Endodermal cell (in vitro differentiated cells): ENCODE results near the gene ACTL10. TPM values are rescaled to one million over a fixed set of nuclear protein-coding genes. Genes with fewer than 3 reads are reported as not detected.
A peak's percentile ranks its signal among the peaks of the same experiment; 100 is the strongest.

Source experiments
- DNase-seq: peaks from one replicate; pipeline ENCODE4 v3.0.0-alpha.2; 2017
- H3K27ac ChIP-seq: 2 replicates; pipeline ENCODE4 v1.5.1; 2013; ENCODE audit warnings: mild to moderate bottlenecking, low read depth, low read length, moderate library complexity
- H3K27me3 ChIP-seq: 2 replicates; pipeline ENCODE4 v1.6.1; 2013; ENCODE audit warnings: mild to moderate bottlenecking, low read length, moderate library complexity; ENCODE audit not compliant: insufficient read depth, control insufficient read depth, poor library complexity, severe bottlenecking
- H3K36me3 ChIP-seq: 2 replicates; pipeline ENCODE4 v1.7.0; 2013; ENCODE audit warnings: mild to moderate bottlenecking, low read length, moderate library complexity; ENCODE audit not compliant: control insufficient read depth, insufficient read depth
- H3K4me1 ChIP-seq: one replicate; pipeline ENCODE4 v1.7.0; 2013; ENCODE audit warnings: low read length; ENCODE audit not compliant: control insufficient read depth, insufficient read depth
- H3K4me3 ChIP-seq: 2 replicates; pipeline ENCODE4 v1.5.1; 2013; ENCODE audit warnings: mild to moderate bottlenecking, low read length, moderate library complexity
- H3K9ac ChIP-seq: 2 replicates; pipeline ENCODE4 v1.6.1; 2013; ENCODE audit warnings: mild to moderate bottlenecking, low read length, moderate library complexity; ENCODE audit not compliant: poor library complexity, severe bottlenecking; ENCODE audit errors: extremely low read depth
- H3K9me3 ChIP-seq: 2 replicates; pipeline ENCODE4 v1.6.1; 2013; ENCODE audit warnings: mild to moderate bottlenecking, low read length, moderate library complexity; ENCODE audit not compliant: control insufficient read depth
- H3K27ac Mint-ChIP-seq: 2 replicates; pipeline ENCODE4 v1.8.0; 2020; ENCODE audit warnings: mixed read lengths
- H3K27me3 Mint-ChIP-seq: 2 replicates; pipeline ENCODE4 v1.8.0; 2021; ENCODE audit warnings: mild to moderate bottlenecking, mixed read lengths; ENCODE audit not compliant: insufficient read depth
- H3K36me3 Mint-ChIP-seq: 2 replicates; pipeline ENCODE4 v1.8.0; 2020; ENCODE audit warnings: low read depth, mixed read lengths
- H3K4me1 Mint-ChIP-seq: 2 replicates; pipeline ENCODE4 v1.8.0; 2020; ENCODE audit warnings: mixed read lengths
- H3K4me3 Mint-ChIP-seq: 2 replicates; pipeline ENCODE4 v1.8.0; 2020; ENCODE audit warnings: mild to moderate bottlenecking, moderate library complexity, mixed read lengths
- H3K9me3 Mint-ChIP-seq: 2 replicates; pipeline ENCODE4 v1.8.0; 2020; ENCODE audit warnings: mild to moderate bottlenecking, mixed read lengths
- WGBS, 2 experiments: methylation state at CpG; one replicate each; pipeline versions ENCODE4 v1.1.5 to v1.1.7; 2013; ENCODE audit warnings: missing lambda C conversion rate in 2 of 2, mixed read lengths in 1 of 2; ENCODE audit not compliant: insufficient coverage in 1 of 2, insufficient read length in 1 of 2; 5-methylcytosine and 5-hydroxymethylcytosine counted together
- total RNA-seq, 2 donors: library from RNA; stranded (reverse); fragmentation: NEBNext Ultra II Directional in 1 of 2; extraction: Animal tissue kit (Norgen Biotek cat#: 25700) in 1 of 2; gene quantifications; 2 replicates in 1 of 2; 3 replicates in 1 of 2; pipeline ENCODE4 v1.2.1, GENCODE V29; 2021
- TF ChIP-seq, protein P1 (sequence below): fragments of 200-600 bp; sonication (generic); conservative IDR thresholded peaks from 2 replicates; pipeline ENCODE4 v1.5.0; 2021; ENCODE audit warnings: antibody characterized with exemption, mild to moderate bottlenecking

The ACTL10 gene
- total RNA-seq, 2 donors from 2014 or later, result 0.42 TPM; not detected in 1

DNA sequence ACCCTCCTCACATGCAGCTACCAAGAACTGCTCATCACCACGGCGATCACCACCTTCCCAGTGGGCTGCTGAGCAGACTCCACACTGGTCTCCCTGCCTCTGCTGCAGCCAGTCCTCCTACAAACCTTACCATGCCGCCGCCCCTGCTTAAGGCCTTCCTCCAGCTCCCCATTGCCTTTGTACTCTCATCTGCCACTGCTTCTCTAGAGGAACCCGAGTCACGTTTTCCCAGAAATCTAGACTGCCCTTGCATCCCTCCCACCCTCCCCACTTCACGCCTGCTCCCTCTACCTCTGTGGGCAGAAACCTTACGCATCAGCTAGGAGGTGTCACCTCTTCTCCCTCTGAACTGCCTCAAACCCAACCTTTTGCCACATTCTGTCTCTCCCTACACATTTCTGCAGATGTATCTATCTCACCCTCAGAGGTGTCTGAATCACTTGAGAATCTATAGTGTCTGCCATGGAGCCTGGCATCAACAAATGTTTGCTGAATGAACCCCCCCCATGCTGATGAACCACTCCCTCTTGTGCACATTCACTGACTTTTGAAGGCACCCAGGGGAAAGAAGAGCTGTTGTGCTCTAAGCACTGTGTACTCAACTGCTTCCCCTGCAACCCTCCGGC is 15.1 kb downstream of the ACTL10 start:
- 94 to 95% methylated on average over 6 to 9 of the region's 9 CpGs for WGBS, 2 experiments
- no peak overlapping the region for H3K27ac Mint-ChIP-seq
- DNase-seq, result peak; percentile 43
- peaks cover 17% of the 10 kb centered on the region for H3K4me1 Mint-ChIP-seq
- TF ChIP-seq, protein P1, sequence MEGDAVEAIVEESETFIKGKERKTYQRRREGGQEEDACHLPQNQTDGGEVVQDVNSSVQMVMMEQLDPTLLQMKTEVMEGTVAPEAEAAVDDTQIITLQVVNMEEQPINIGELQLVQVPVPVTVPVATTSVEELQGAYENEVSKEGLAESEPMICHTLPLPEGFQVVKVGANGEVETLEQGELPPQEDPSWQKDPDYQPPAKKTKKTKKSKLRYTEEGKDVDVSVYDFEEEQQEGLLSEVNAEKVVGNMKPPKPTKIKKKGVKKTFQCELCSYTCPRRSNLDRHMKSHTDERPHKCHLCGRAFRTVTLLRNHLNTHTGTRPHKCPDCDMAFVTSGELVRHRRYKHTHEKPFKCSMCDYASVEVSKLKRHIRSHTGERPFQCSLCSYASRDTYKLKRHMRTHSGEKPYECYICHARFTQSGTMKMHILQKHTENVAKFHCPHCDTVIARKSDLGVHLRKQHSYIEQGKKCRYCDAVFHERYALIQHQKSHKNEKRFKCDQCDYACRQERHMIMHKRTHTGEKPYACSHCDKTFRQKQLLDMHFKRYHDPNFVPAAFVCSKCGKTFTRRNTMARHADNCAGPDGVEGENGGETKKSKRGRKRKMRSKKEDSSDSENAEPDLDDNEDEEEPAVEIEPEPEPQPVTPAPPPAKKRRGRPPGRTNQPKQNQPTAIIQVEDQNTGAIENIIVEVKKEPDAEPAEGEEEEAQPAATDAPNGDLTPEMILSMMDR, result no peak
- Histone ChIP-seq H3K4me1 (no peaks in the 10 kb centered on the region), H3K9ac (no peak overlapping the region), H3K27me3 (no peaks in the 10 kb centered on the region), H3K27ac (no peak overlapping the region), H3K36me3 (peaks cover 20% of the 10 kb centered on the region), H3K9me3 (no peaks in the 10 kb centered on the region), H3K4me3 (no peak overlapping the region)
- no peaks in the 10 kb centered on the region for H3K9me3 Mint-ChIP-seq
- H3K27me3 Mint-ChIP-seq, result no peaks in the 10 kb centered on the region
- no peak overlapping the region for H3K4me3 Mint-ChIP-seq
- H3K36me3 Mint-ChIP-seq, result peaks cover 26% of the 10 kb centered on the region

DNA sequence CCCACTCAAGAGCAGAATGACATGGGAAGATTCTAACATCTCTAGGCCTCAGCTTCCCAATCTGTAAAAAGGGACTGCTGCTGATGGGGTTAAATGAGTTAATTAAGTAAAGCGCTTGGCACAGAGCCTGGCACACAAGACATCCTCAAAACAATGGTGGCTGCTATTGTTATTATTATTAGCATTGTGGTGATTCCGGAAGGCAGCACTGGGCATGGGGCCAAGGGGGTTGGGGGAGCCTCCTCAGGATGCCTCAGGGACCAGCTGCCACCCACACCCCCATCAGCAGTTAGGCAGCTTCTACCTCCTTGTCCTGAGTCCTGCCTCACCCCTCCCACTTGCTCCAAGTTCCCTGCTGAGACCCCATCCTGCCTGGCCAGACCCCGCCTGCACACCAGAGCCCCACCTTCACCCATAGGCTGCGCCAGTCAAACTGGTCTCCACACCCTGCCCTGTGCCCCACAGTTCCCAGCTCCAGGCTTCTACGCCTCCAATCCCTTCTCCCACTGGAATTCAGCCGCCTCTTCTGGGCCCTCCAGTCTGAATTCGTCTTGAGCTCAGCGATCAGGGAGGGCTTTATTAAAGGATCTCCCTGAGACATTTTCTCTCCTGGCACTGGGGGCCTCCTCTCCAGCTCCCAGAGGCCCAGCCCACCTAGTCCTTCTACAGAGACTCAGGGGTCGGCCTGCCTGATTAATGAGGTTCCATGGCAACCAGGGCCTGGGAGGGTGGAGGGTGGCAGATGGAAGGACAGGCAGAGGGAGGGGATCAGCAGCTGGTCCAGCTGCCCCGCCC is 18.0 kb downstream of the ACTL10 start:
- H3K27me3 ChIP-seq, result no peaks in the 10 kb centered on the region
- H3K36me3 ChIP-seq, result peaks cover 7% of the 10 kb centered on the region
- H3K4me1 ChIP-seq, result peaks cover 6% of the 10 kb centered on the region
- 48 to 57% methylated on average over 5 to 10 of the region's 10 CpGs for WGBS, 2 experiments
- Mint-ChIP-seq H3K4me3 (peak overlapping the region; percentile 79), H3K4me1 (peaks cover 28% of the 10 kb centered on the region), H3K27me3 (peaks cover 3% of the 10 kb centered on the region), H3K9me3 (no peaks in the 10 kb centered on the region), H3K27ac (peak overlapping the region; percentile 91), H3K36me3 (peaks cover under 1% of the 10 kb centered on the region)
- DNase-seq, result peak; percentile 83
- no peaks in the 10 kb centered on the region for H3K9me3 ChIP-seq
- H3K9ac ChIP-seq, result peak overlapping the region; percentile 57
- H3K27ac ChIP-seq, result peak overlapping the region; percentile 79
- TF ChIP-seq, protein P1, result no peak
- H3K4me3 ChIP-seq, result peak overlapping the region; percentile 88

DNA sequence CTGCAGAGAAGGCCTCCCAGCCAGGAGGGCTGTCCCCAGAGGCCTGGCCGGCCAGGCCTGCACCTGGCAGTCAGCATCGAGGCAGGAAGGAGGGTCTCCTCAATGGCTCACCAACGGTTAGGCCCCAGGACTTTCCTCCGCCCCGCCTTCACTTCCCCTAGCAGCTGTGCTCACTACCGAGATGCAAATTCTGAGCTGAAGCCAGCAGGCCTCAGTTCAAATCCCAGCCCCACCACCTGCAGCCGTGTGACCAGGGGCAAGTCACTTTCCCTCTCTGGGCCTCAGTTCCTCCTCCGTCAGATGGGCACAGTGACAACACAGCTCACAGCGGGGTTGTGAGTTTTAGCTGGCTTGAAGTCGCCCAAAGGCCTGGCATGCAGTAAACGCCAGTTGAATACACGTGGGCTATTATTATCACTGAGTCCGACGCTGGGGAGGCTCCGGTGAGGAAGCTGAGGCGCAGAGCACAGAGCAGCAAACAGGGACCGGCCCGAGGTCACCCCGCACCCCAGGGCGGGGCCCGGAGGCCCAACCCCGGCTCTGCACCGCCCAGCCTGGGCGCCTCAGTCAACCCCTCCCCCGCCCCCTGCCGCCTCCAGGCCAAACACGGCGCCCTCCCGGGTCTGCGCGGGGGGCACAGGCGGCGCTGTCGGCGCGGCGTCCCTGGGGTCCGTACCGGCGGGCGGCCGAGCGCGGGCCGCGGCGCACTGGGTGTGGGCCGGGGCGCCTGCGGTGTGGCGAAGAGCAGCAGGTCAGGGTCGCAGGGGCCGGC is 18.8 kb downstream of the ACTL10 start:
- Histone ChIP-seq H3K9ac (peak overlapping the region; percentile 57), H3K9me3 (no peaks in the 10 kb centered on the region), H3K36me3 (peaks cover 3% of the 10 kb centered on the region), H3K27me3 (no peaks in the 10 kb centered on the region), H3K4me1 (peaks cover 10% of the 10 kb centered on the region), H3K4me3 (peak overlapping the region; percentile 88), H3K27ac (peak overlapping the region; percentile 79)
- Mint-ChIP-seq H3K9me3 (no peaks in the 10 kb centered on the region), H3K4me1 (peaks cover 34% of the 10 kb centered on the region), H3K36me3 (no peaks in the 10 kb centered on the region), H3K27ac (peak overlapping the region; percentile 91), H3K27me3 (peaks cover 5% of the 10 kb centered on the region), H3K4me3 (peak overlapping the region; percentile 79)
- WGBS, 2 experiments, result 2 to 5% methylated on average over 17 to 53 of the region's 53 CpGs
- TF ChIP-seq, protein P1, result no peak
- peak; percentile 80 for DNase-seq
